Suprapubic skin (tissue), 4 donors: ENCODE results near the gene KLHDC4.

ENCODE experiments used
- CTCF ChIP-seq, 2 donors: fragments of 200-600 bp in 1 of 2; fragments of 450-650 bp in 1 of 2; sonication (generic) in 1 of 2; IDR thresholded peaks; one replicate each; pipeline ENCODE4 v1.5.1; 2016 to 2019; ENCODE audit warnings: antibody characterized with exemption in 2 of 2, mild to moderate bottlenecking in 1 of 2, moderate library complexity in 1 of 2
- POLR2A ChIP-seq, 2 donors: fragments of 450-650 bp; IDR thresholded peaks; one replicate each; pipeline ENCODE4 v1.6.1; 2017; ENCODE audit warnings: antibody characterized with exemption in 2 of 2, mild to moderate bottlenecking in 2 of 2, moderate library complexity in 2 of 2
- POLR2AphosphoS5 ChIP-seq, 3 donors: sonication (generic); formaldehyde crosslinking; IDR thresholded peaks; one replicate each; pipeline ENCODE4 v1.6.1; 2017; ENCODE audit warnings: antibody characterized with exemption in 3 of 3

GRCh38 chr16:87736008-87736382 is 29.8 kb downstream of the KLHDC4 start:
- TF ChIP-seq CTCF (IDR thresholded peaks at IDR 0.05) (no peak), POLR2A (IDR thresholded peaks at IDR 0.05) (no peak), POLR2AphosphoS5 (IDR thresholded peaks at IDR 0.05) (no peak)
